ENCODE measurements around the gene HBD. TPM values are rescaled to one million over a fixed set of nuclear protein-coding genes. Genes with fewer than 3 reads are reported as not detected.

HBD gene
- total RNA-seq, 1 experiment from 2014 or later = not detected

DNA sequence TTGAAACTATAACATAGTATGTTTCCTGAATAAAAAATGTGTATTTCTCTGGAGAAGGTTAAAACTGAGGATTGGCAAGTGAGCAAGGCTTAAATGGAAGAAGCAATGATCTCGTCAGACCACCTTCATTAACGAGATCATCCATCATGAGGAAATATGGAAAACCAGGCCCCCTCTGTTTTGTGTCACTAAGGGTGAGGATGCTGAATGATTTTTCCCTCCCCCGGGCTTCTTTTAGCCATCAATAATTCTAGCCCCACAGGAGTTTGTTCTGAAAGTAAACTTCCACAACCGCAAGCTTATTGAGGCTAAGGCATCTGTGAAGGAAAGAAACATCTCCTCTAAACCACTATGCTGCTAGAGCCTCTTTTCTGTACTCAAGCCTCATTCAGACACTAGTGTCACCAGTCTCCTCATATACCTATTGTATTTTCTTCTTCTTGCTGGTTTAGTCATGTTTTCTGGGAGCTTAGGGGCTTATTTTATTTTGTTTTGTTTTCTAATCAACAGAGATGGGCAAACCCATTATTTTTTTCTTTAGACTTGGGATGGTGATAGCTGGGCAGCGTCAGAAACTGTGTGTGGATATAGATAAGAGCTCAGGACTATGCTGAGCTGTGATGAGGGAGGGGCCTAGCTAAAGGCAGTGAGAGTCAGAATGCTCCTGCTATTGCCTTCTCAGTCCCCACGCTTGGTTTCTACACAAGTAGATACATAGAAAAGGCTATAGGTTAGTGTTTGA, 41.3 kb upstream of the HBD start:
- intact Hi-C loops (cut with micrococcal nuclease; ENCODE audit: unreplicated experiment) (no loop called here), in situ Hi-C loops (cut with HindIII; ENCODE audit: low pct_unique_long_range_greater_than_20kb, low sequenced_read_pairs) (no loop called here)
- no peaks in the 10 kb centered on the region for H3K9me3 ChIP-seq (ENCODE audit: control insufficient read depth, insufficient read depth, low read depth, low read length)
- no peak overlapping the region for H3K4me3 ChIP-seq (ENCODE audit: low read depth in 2 of 2, low read length in 2 of 2)
- CTCF ChIA-PET = no interaction called here
- no peaks in the 10 kb centered on the region for H3K27me3 ChIP-seq (ENCODE audit: control insufficient read depth, insufficient read depth, low read length)
- no TSS peak for BruUV-seq (replicated peaks)
- peaks cover 4% of the 10 kb centered on the region; the same call in 1 of the 2 replicates for H3K4me1 ChIP-seq (ENCODE audit: control insufficient read depth, insufficient read depth, low read length)
- TF ChIP-seq, protein P1, sequence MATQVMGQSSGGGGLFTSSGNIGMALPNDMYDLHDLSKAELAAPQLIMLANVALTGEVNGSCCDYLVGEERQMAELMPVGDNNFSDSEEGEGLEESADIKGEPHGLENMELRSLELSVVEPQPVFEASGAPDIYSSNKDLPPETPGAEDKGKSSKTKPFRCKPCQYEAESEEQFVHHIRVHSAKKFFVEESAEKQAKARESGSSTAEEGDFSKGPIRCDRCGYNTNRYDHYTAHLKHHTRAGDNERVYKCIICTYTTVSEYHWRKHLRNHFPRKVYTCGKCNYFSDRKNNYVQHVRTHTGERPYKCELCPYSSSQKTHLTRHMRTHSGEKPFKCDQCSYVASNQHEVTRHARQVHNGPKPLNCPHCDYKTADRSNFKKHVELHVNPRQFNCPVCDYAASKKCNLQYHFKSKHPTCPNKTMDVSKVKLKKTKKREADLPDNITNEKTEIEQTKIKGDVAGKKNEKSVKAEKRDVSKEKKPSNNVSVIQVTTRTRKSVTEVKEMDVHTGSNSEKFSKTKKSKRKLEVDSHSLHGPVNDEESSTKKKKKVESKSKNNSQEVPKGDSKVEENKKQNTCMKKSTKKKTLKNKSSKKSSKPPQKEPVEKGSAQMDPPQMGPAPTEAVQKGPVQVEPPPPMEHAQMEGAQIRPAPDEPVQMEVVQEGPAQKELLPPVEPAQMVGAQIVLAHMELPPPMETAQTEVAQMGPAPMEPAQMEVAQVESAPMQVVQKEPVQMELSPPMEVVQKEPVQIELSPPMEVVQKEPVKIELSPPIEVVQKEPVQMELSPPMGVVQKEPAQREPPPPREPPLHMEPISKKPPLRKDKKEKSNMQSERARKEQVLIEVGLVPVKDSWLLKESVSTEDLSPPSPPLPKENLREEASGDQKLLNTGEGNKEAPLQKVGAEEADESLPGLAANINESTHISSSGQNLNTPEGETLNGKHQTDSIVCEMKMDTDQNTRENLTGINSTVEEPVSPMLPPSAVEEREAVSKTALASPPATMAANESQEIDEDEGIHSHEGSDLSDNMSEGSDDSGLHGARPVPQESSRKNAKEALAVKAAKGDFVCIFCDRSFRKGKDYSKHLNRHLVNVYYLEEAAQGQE (IDR thresholded peaks at IDR 0.05; ENCODE audit: insufficient read depth in 1 of 2, low read depth in 2 of 2, low read length in 1 of 2) = no peak
- TF ChIP-seq TCF7L2 (IDR thresholded peaks at IDR 0.05; ENCODE audit: low read depth, low read length) (no peak), SIN3A (IDR thresholded peaks at IDR 0.05; ENCODE audit: borderline replicate concordance, insufficient read depth, low read depth, low read length) (no peak), POLR2AphosphoS5 (IDR thresholded peaks at IDR 0.05; ENCODE audit: low read depth, low read length) (no peak)
- TF ChIP-seq, protein P2, sequence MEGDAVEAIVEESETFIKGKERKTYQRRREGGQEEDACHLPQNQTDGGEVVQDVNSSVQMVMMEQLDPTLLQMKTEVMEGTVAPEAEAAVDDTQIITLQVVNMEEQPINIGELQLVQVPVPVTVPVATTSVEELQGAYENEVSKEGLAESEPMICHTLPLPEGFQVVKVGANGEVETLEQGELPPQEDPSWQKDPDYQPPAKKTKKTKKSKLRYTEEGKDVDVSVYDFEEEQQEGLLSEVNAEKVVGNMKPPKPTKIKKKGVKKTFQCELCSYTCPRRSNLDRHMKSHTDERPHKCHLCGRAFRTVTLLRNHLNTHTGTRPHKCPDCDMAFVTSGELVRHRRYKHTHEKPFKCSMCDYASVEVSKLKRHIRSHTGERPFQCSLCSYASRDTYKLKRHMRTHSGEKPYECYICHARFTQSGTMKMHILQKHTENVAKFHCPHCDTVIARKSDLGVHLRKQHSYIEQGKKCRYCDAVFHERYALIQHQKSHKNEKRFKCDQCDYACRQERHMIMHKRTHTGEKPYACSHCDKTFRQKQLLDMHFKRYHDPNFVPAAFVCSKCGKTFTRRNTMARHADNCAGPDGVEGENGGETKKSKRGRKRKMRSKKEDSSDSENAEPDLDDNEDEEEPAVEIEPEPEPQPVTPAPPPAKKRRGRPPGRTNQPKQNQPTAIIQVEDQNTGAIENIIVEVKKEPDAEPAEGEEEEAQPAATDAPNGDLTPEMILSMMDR (IDR thresholded peaks at IDR 0.05) = no peak
- no peaks in the 10 kb centered on the region for H3K36me3 ChIP-seq (ENCODE audit: control insufficient read depth, insufficient read depth, low read length)
- ATAC-seq (no peak), DNase-seq (ENCODE audit: low read depth, low spot score) (no peak)
- H3K27ac ChIP-seq (ENCODE audit: low read length) = no peak overlapping the region
- POLR2A ChIA-PET = no interaction called here

DNA sequence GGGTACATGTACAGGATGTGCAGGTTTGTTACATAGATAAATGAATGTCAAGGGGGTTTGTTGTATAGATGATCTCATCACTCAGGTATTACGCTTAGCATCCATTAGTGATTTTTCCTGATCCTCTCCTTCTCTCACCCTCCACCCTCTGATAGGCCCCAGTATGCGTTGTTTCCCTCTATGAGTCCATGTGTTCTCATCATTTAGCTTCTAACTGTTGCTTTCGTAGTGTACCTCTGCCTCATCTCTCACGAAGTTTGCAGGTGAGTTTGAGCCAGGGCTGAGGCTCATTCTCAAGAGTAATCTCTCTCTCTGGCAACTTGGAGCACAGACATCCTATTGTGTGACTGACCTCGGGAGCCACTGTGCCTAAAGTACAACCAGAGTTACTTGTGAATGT, 40.1 kb upstream of the HBD start:
- no peaks in the 10 kb centered on the region for H3K27me3 ChIP-seq (ENCODE audit: control insufficient read depth, insufficient read depth, low read length)
- DNase-seq (ENCODE audit: low read depth, low spot score) (no peak), ATAC-seq (no peak)
- H3K9me3 ChIP-seq (ENCODE audit: control insufficient read depth, insufficient read depth, low read depth, low read length) = no peaks in the 10 kb centered on the region
- H3K36me3 ChIP-seq (ENCODE audit: control insufficient read depth, insufficient read depth, low read length) = no peaks in the 10 kb centered on the region
- no peak overlapping the region for H3K4me3 ChIP-seq (ENCODE audit: low read depth in 2 of 2, low read length in 2 of 2)
- intact Hi-C loops (cut with micrococcal nuclease; ENCODE audit: unreplicated experiment) (no loop called here), in situ Hi-C loops (cut with HindIII; ENCODE audit: low pct_unique_long_range_greater_than_20kb, low sequenced_read_pairs) (no loop called here)
- no peak overlapping the region for H3K27ac ChIP-seq (ENCODE audit: low read length)
- CTCF ChIA-PET = no interaction called here
- TF ChIP-seq, protein P1 (IDR thresholded peaks at IDR 0.05; ENCODE audit: insufficient read depth in 1 of 2, low read depth in 2 of 2, low read length in 1 of 2) = no peak
- TF ChIP-seq, protein P2 (IDR thresholded peaks at IDR 0.05) = no peak
- no peak for TF ChIP-seq POLR2AphosphoS5 (IDR thresholded peaks at IDR 0.05; ENCODE audit: low read depth, low read length)
- H3K4me1 ChIP-seq (ENCODE audit: control insufficient read depth, insufficient read depth, low read length) = no peaks in the 10 kb centered on the region
- POLR2A ChIA-PET = no interaction called here
- BruUV-seq (replicated peaks) = no TSS peak
